Caco-2 (cell line): ENCODE measurements around the gene SRSF8. TPM values are rescaled to one million over a fixed set of nuclear protein-coding genes. Genes with fewer than 3 reads are reported as not detected.
"Not testable (repeated sequence)": the region's sequence is repeated elsewhere in the genome, so short reads cannot be mapped to it uniquely, and the experiment has no call there.

Experiments used
- BruUV-seq: library from RNA; stranded (reverse); fragments of 400-500 nt; replicated peaks from 2 replicates; lab custom pipeline; 2021; lab: Mats Ljungman, UMichigan
- CTCF ChIA-PET: fragments of 300-600 bp; sonication (Branson Sonifier 250); formaldehyde crosslinking; loops from one replicate; lab custom pipeline; 2022; ENCODE audit warnings: antibody characterized with exemption; lab: Charles Lee
- POLR2A ChIA-PET: fragments of 300-600 bp; sonication (Branson Sonifier 250); formaldehyde crosslinking; loops from one replicate; lab custom pipeline; 2022; ENCODE audit warnings: antibody characterized with exemption; lab: Charles Lee
- DNase-seq, 2 experiments: peaks; one replicate each; pipeline versions ENCODE4 v3.0.0 to v3.0.0-alpha.2; 2020 to 2022
- H3K27me3 ChIP-seq: replicated peaks from 2 replicates; pipeline ENCODE4 v1.6.0; 2011; ENCODE audit warnings: low read length; ENCODE audit not compliant: control insufficient read depth, insufficient read depth
- H3K36me3 ChIP-seq: 2 replicates; pipeline ENCODE4 v1.5.1; 2011; ENCODE audit warnings: low read length; ENCODE audit not compliant: control insufficient read depth, insufficient read depth
- H3K4me1 ChIP-seq: fragments of 250-450 bp; sonication (Bioruptor Pico); 2 replicates; pipeline ENCODE4 v1.5.1; 2020; ENCODE audit warnings: mild to moderate bottlenecking
- H3K4me3 ChIP-seq: 2 replicates; pipeline ENCODE4 v1.5.1; 2011; ENCODE audit warnings: low read depth, mild to moderate bottlenecking, control low read depth, low read length
- H3K9me3 ChIP-seq: fragments of 250-450 bp; sonication (Bioruptor Pico); 2 replicates; pipeline ENCODE4 v1.5.1; 2020; ENCODE audit warnings: mild to moderate bottlenecking, moderate library complexity
- H3K27ac Mint-ChIP-seq: one replicate; pipeline ENCODE4 v1.8.0; 2022; ENCODE audit warnings: mixed read lengths; ENCODE audit not compliant: unreplicated experiment
- H3K27me3 Mint-ChIP-seq: one replicate; pipeline ENCODE4 v1.8.0; 2022; ENCODE audit warnings: mixed read lengths; ENCODE audit not compliant: insufficient read depth, unreplicated experiment
- H3K36me3 Mint-ChIP-seq: one replicate; pipeline ENCODE4 v1.8.0; 2022; ENCODE audit warnings: mild to moderate bottlenecking, mixed read lengths; ENCODE audit not compliant: insufficient read depth, unreplicated experiment
- H3K4me1 Mint-ChIP-seq: one replicate; pipeline ENCODE4 v1.8.0; 2022; ENCODE audit warnings: low read depth, mixed read lengths; ENCODE audit not compliant: unreplicated experiment
- H3K4me3 Mint-ChIP-seq: one replicate; pipeline ENCODE4 v1.8.0; 2022; ENCODE audit warnings: mild to moderate bottlenecking, moderate library complexity, mixed read lengths; ENCODE audit not compliant: unreplicated experiment
- H3K9me3 Mint-ChIP-seq: one replicate; pipeline ENCODE4 v1.8.0; 2022; ENCODE audit warnings: mixed read lengths; ENCODE audit not compliant: unreplicated experiment
- CTCF ChIP-seq, 2 experiments: fragments of 200-600 bp in 1 of 2; IDR thresholded peaks; 1 replicate in 1 of 2; 2 replicates in 1 of 2; pipeline versions ENCODE4 v1.5.1 to v1.8.0; 2011 to 2022; ENCODE audit warnings: antibody characterized with exemption in 1 of 2, control low read depth in 1 of 2, inconsistent platforms in 1 of 2, low read depth in 1 of 2, low read length in 1 of 2, mild to moderate bottlenecking in 1 of 2, moderate library complexity in 1 of 2; ENCODE audit not compliant: insufficient read depth in 1 of 2, severe bottlenecking in 1 of 2, unreplicated experiment in 1 of 2
- intact Hi-C: fragments of 100-400 bp; cut with micrococcal nuclease; formaldehyde crosslinking; loops from one replicate; pipeline ENCODE4 v1.10.0; 2022; ENCODE audit not compliant: unreplicated experiment
- total RNA-seq: library from RNA; stranded (reverse); gene quantifications from 2 replicates; pipeline ENCODE4 v1.2.3, GENCODE V29; 2022

SRSF8 gene
- total RNA-seq, 1 experiment from 2014 or later: 44.5 TPM

- intact Hi-C loops: no loop called here
- no peaks in the 10 kb centered on the region; the same call in 1 of the 2 replicates for H3K27me3 ChIP-seq
- no peak for DNase-seq
- no peaks in the 10 kb centered on the region for H3K36me3 ChIP-seq
- POLR2A ChIA-PET: no interaction called here
- no TSS peak for BruUV-seq
- no peaks in the 10 kb centered on the region for H3K9me3 ChIP-seq
- H3K4me3 ChIP-seq: no peak overlapping the region
- H3K27ac Mint-ChIP-seq: no peak overlapping the region
- peaks cover 3% of the 10 kb centered on the region for H3K27me3 Mint-ChIP-seq
- H3K36me3 Mint-ChIP-seq: no peaks in the 10 kb centered on the region
- TF ChIP-seq CTCF (IDR thresholded peaks at IDR 0.05; ENCODE audit: insufficient read depth in 1 of 2, low read depth in 1 of 2, low read length in 1 of 2, severe bottlenecking in 1 of 2, unreplicated experiment in 1 of 2): no peak
- H3K4me3 Mint-ChIP-seq: no peak overlapping the region
- no peaks in the 10 kb centered on the region for H3K9me3 Mint-ChIP-seq
- CTCF ChIA-PET: no interaction called here
- H3K4me1 Mint-ChIP-seq: peaks cover 4% of the 10 kb centered on the region
- H3K4me1 ChIP-seq: no peaks in the 10 kb centered on the region
These were observed 20.9 kb upstream of the SRSF8 start for GRCh38 chr11:95045812-95046211.

GRCh38 chr11:95049122-95049521, 17.6 kb upstream of the SRSF8 start, which contains the start of gene KDM4F:
KDM4F (plus strand) TSS chr11:95049422.
- BruUV-seq, H3K9me3 ChIP-seq, H3K36me3 Mint-ChIP-seq, DNase-seq, H3K36me3 ChIP-seq, H3K4me1 Mint-ChIP-seq, intact Hi-C loops, H3K27me3 Mint-ChIP-seq, H3K27ac Mint-ChIP-seq, H3K4me1 ChIP-seq, POLR2A ChIA-PET, H3K9me3 Mint-ChIP-seq, H3K4me3 ChIP-seq, H3K27me3 ChIP-seq: not testable (repeated sequence)
- CTCF ChIA-PET: interaction anchor here (0.9 kb wide), 1 partner anchor 102 kb away, joined by 3 read pairs; no protein-coding TSS in a partner anchor
- H3K4me3 Mint-ChIP-seq: peak within 1 kb of the TSS; percentile 5

- no TSS peak for BruUV-seq
- CTCF ChIA-PET: no interaction called here
- intact Hi-C loops: no loop called here
These were observed 16.0 kb upstream of the SRSF8 start for GRCh38 chr11:95050595-95051202.

More at GRCh38 chr11:95050595-95051202, 16.0 kb upstream of the SRSF8 start:
- H3K36me3 Mint-ChIP-seq: no peaks in the 10 kb centered on the region
- peaks cover 9% of the 10 kb centered on the region for H3K4me1 Mint-ChIP-seq
- POLR2A ChIA-PET: no interaction called here
- no peak overlapping the region for H3K4me3 ChIP-seq
- TF ChIP-seq CTCF (IDR thresholded peaks at IDR 0.05; ENCODE audit: insufficient read depth in 1 of 2, low read depth in 1 of 2, low read length in 1 of 2, severe bottlenecking in 1 of 2, unreplicated experiment in 1 of 2): no peak
- H3K9me3 ChIP-seq: no peaks in the 10 kb centered on the region
- no peak overlapping the region for H3K27ac Mint-ChIP-seq
- H3K9me3 Mint-ChIP-seq: peaks cover 10% of the 10 kb centered on the region
- no peak for DNase-seq
- no peaks in the 10 kb centered on the region for H3K27me3 ChIP-seq
- H3K4me3 Mint-ChIP-seq: no peak overlapping the region
- no peaks in the 10 kb centered on the region for H3K36me3 ChIP-seq
- no peaks in the 10 kb centered on the region for H3K4me1 ChIP-seq
- no peaks in the 10 kb centered on the region for H3K27me3 Mint-ChIP-seq
